GM21528 (cell line): ENCODE results near the gene CTU2.
"Not testable (repeated sequence)": the region's sequence is repeated elsewhere in the genome, so short reads cannot be mapped to it uniquely, and the experiment has no call there.

Experiments used
- ATAC-seq: cut with Tn5 transposase; IDR thresholded peaks from one replicate; pipeline ENCODE4 v1.9.1; 2021; ENCODE audit warnings: mild to moderate bottlenecking, moderate library complexity; ENCODE audit not compliant: unreplicated experiment, low FRiP score

The CTU2 gene

DNA sequence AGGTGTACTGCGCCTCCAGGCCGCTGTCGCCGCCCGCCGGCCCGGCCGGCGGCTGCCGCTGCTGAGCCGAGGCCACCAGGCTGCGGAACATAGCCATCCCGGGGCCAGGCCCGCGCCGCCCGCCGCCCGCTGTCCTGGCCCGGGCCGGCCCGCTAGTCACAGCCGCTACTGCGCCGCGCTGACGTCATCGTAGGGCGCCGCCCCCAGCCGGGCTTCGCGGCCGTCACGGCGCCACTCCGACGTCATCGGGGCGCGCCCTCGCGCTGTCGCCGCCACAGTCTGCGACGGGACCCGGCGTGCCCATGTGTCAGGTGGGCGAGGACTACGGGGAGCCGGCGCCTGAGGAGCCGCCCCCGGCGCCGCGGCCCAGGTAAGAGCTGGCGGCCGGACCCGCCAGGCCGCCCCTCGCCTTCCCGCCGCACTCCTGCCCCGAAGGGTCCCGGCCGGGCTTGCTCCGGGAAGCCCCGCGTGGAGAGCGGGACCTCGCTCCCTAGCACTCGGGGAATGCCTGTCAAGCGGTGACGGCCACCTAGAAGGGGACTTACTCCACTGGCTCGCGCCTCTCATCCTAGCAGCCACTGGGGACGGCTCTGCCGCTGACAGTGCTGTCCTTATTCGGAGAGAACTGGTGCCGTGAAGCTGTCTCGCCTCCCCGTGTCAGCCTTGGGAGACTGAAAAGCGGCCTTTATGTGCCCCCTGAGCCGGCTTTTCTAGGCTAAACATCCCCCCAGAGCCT lies at the start of gene CTU2, which contains the start of gene RNF166:
CTU2 (plus strand) TSS at position 275 of the 736 bp plus-strand sequence; CDS start at position 303, 28 bp downstream.
RNF166 (minus strand) TSS at position 180 of the 736 bp plus-strand sequence; CDS start at position 97, 83 bp downstream.
- ATAC-seq, result peak; percentile 54

DNA sequence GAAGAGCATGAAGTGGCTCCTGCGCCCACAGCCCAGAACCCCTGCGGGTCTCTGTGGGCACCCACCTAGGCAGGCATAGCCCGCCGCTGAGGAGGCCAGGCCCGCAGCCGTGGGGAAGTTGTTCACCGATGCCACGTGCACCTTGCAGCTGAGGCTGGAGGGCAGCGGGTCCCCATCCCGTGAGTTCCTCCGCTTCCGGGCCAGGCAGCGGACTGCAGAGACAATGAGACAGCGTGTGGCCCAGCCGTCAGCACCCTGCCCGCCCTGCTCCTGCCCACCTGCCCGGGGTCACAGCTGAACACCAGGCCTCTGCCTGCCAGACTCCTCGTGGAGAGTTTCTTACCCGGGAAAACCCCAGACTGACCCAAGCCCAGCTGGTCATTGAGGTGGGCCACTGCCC lies 48.9 kb upstream of the CTU2 start:
- ATAC-seq, result no peak

DNA sequence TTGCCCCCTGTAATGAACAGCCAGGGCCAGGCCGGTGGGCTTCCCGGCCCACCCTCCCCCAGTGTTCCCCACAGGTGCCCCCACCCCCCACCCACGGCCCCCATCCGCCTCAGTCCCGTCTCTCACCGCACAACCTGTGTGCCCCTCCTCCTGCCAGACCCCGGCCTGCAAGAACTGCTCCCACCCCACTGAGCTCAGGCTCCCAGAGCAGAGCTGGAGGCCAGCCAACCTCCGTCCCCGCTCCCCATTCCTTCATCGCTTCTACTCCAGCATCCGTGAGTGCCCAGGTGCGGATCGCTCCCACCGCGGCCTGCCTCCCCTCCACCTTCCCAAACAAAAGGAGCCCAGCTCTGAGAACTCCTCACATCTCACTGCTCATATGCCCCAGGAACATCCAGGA lies 47.6 kb upstream of the CTU2 start:
- no peak for ATAC-seq

DNA sequence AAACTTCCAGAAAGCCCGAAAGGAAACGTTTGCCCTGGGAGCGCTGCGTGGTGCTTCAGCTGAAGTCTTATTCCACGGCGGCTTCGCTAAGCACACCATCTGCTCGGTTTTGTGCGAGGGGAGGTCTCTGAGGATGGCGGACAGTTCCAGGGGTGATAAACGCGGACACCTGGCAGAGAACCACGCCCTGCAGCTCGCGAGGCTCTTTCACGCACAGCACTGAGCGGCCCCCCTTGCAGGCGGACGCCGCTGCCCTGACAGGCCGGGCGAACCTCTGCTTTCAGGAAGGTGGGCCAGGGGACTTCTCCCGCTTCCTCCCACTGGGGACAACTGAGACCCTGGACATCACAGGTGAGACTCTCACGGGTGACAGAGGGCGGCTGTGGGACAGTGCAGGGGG lies 47.1 kb upstream of the CTU2 start:
- ATAC-seq, result no peak

DNA sequence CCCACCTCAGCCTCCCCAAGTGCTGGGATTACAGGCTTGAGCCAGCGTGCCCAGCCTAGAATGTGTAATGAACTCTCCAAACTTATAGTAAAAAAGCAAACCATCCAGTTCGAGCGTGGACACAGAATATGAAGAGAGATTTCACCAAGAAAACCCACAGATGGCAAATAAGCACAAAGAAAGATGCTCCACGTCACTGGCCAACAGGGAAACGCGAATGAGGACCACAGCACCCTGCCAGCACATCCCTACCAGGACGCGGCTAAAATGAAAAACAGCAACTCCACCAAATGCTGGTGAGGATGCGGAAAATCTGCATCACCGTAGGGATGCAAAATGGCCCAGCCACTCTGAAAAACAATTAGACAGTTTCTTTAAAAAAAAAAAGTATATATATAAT lies 44.8 kb upstream of the CTU2 start:
- ATAC-seq, result no peak

DNA sequence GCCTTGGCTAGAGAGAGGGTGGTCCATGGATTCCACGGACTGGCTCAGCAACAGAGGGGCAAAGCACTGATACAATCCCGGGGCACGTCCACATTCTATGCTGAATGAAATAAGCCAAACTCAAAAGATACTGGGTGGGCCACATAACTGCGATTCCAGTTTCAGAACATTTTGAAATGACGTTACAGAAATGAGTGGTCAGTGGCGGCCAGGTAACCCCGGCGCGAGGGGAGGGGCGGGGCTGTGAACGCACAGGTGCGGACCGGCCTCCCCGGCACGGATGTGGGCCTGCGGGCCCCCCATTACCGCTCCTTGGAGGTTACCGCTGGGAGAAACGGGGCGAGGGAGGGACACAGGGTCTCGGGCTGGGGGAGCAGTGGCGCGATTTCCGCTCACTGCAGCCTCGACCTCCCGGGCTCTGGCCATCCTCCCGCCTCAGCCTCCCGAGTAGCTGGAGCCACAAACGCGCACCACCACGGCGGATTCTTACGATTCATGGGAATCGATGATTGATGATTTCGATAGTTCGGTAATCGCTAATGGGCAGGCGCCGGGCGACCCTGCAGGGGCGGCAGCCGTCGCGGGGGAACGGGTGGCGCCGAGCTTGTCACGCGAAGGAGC lies 44.0 kb upstream of the CTU2 start:
- ATAC-seq, result peak; percentile 15

DNA sequence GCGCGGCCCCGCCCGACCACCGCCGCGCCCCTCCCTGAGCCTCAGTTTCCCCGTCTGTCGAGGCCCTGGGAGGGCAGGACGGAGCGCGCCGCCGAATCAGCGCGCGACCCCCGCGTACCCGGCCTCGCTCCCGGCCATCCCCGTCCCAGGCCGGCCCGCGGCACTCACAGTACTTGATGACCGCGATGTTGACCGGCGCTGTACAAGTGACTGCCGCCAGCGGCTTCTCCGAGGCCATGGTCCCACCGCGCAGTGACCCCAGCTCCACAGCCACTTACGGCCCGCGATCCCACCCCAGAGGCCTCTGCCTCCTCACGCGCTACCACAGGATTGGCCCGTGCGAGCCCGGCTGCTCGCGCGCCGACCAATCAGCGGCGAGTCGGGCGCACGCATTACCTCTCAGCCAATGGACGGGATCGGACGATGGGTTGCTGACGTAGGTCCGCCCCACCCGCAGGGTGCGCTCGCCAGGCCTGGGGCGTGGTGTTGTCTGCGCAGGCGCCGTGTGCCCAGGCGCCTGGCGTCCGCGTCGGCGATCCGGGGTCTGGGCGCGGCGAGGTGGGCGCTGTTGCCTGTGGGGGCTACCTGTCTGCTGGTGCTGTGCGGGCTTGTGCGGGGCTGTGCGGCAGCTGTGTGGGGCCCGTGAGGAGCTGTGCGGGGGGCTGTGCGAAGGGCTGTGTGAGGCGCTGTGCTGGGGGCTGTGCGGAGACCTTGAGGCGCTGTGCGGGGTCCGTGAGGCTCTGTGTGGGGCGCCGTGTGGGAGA lies 43.3 kb upstream of the CTU2 start, which contains the start of gene MVD:
MVD (minus strand) TSS at position 249 of the 764 bp plus-strand sequence; CDS start at position 238, 11 bp downstream.
- peak; percentile 92 for ATAC-seq

DNA sequence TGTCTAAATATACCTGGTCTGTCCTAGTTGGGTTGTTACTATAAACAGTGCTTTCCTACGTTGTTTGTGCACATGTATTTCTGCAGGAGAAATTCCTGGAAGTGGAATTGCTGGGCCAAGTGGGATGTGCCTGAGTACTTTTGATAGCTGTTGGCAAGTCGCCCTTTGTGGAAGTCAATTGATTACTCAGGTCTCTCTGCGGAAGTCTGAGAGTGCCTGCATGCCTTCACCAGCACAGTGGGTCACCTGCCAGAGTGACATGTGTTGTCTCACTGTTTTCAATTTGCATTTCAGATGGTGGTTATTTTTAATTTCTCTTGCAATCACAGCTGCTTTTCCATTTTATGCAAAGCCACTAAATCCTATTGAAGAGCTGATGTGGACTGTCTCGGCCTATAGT lies 41.2 kb upstream of the CTU2 start:
- no peak for ATAC-seq

DNA sequence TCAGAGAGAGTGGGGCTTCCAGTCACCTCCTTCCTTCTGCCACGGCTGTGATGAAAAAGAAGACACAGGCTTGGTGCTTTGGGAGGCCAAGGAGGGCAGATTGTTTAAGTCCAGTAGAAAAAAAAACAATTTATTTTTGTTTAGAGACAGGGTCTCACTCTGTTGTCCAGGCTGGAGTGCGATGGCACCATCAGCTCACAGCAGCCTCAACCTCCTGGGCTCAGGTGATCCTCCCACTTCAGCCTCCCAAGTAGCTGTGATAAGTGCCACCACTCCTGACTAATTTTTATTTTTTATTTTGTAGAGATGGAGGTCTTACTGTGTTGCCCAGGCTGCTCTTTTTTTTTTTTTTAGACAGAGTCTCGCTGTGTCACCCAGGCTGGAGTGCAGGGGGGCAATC lies 40.7 kb upstream of the CTU2 start:
- no peak for ATAC-seq

DNA sequence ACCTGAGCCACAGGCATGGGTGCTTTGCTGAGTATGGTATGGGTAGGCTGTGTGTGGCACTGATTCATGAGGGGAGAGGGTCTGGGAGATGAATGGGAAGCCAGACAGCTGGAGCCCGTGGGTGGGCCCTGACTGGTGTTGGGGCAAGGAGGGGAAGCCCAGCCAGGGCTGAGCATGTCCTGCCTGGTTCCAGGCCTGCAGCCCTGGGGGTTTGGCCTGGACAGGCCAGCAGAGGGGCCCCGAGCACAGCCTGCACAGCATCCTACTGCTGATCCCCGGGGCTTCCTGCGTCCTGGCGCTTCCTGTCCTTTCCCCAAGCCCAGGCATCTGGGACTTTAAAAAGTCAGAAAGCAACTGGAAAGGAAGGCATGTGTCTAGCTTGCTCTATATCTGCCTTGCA lies 38.8 kb upstream of the CTU2 start:
- no peak for ATAC-seq

DNA sequence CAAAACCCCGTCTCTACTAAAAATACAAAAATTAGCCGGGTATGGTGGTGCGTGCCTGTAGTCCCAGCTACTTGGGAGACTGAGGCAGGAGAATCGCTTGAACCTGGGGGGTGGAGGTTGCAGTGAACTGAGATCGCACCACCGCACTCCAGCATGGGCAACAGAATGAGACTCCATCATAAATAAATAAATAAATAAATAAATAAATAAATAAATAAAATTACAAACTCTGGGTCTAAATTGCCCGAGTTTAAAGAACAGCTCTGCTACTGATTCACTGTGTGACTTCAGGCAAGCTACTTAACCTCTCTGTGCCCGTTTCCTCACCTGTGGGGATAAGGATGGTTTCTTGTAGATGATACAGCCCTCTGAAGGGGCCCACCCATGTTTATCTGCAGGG lies 36.8 kb upstream of the CTU2 start:
- ATAC-seq, result not testable (repeated sequence)

DNA sequence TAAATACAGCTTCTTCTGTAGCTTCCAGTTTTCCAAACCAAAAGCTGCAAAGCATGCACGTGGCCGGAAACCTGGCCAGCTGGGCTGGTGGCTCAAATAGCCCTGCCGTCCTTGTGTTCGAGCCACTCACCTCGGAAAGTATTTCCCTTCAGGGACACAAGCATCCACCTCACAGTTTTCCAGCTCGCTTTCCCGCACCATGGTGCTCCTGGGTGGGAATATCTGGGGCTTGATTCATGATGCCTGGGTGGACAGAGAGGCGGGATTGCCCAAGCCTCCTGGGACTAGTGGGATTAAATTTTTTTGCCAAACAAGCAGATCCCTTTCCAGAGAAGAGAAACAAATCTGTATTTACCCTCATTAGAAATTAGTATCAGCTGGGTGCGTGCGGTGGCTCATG lies 36.3 kb upstream of the CTU2 start:
- no peak for ATAC-seq

DNA sequence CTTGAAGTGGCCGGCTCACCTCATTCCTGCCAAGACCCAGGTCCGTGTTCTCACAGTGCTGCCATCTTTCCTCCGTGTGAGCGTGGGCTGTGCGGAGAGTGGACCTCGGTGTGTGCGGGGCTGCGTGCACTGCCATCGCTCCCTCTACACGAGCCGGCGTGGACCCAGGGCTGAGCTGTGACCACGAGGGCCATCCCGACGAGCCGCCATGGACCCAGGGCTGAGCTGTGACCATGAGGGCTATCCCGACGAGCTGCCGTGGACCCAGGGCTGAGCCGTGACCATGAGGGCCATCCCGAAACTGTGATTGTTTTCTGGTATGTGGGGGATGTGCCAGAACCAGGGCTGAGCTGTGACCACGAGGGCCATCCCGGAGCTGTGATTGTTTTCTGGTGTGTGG lies 34.5 kb upstream of the CTU2 start:
- no peak for ATAC-seq

DNA sequence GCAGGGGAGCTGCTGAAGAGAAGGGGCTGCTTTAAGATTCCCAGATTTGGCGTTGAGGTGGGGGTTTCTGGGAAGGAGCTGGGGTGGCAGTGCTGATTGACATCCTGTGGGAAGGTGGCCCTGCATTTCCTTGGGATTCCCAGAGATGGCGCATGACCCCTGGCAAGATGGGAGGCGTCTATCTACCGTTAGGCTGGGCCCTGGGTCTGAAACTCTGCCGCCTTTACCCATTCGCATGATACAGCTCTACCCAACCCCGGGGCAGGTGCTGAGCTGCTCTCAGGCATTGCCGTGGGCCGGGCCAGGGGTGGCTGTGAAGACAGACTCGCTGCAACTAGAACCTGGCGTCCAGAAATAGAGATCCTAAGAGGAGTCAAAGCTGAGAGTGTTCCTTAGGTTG lies 33.5 kb upstream of the CTU2 start:
- no peak for ATAC-seq

DNA sequence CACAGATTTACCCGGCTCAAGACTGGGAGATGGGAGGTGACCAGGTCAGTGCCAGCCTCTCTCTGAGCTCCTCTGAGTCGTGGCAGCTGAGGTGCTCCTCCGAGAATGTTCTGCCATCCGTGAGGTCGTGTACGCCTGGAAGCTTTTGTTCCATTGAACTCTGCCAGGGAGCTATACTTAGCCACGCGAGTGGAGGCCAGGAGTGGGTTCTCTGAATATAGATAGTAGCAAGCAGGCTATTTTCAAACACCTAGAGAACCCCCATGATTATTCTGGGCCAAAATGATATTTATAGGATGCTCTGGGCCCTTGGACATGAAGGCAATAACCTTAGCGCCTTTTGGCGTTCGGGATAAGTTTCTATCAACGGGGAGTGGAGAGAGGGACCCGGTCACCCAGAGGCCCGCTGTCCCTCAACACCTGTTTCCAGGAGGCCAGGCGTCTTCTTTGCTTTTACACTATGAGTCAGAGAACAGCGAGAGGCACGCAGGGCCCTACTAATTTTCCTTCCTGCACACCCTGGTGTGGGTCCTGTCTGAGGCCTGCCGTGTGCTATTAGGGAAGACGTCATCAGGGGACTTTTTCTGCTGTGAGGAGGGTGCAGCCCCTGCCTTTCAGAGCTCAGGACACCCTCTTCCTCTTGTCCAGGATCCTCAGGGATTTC lies 32.5 kb upstream of the CTU2 start:
- ATAC-seq, result no peak

DNA sequence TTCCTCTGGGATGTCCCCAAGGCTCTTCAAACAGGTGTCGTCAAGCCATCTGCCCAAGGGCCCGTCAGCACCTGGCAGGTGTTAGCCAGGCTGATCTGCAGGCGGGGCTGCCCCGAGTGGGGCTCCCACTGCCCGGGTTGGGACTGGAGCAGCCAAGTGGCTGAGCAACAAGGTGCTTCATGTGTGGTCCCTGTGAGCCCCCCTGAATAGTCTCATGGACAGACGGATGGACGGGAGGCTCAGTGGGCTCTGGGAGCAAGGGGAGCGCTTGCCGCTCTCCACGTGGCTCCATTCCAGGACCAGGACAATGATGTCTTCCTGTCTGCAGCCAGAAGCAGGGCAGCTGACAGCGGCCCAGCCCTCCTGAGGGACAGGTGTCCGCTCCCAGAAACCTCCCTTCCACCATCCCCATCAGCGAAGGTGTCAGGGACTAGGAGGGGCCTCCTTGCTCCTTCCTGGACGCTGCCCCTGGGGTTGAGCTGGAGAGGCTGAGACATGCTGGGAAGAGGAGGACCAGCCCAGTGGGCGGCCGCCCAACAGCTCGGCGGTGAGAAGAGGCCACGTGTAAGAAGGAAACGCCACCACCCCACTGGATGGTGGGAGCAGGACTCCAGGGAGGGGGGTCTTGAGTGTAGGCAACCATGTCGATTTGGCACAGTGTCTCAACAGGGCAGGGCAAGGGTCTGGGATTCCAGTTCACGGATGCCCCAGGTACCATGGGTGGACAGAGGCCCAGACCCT lies 29.6 kb upstream of the CTU2 start:
- ATAC-seq, result no peak

DNA sequence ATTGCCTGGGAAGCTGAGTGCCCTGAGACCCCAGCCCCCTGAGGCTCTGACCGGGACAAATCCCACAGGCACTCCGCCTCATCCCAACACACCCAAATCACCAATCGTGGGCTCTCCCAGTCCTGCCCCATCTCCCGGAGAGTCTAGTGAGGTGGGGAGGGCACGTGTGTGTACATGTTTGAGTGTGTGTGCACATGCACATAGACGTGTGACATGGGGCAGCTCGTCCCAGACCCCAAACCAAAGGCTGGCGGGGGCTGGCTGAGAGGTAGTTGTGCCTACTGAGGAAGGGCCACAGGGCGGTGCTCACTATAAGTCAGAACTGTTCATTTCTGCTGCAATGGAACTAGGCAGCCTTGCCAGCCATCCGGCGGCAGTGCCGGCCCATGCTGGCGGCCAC lies 28.6 kb upstream of the CTU2 start:
- no peak for ATAC-seq

DNA sequence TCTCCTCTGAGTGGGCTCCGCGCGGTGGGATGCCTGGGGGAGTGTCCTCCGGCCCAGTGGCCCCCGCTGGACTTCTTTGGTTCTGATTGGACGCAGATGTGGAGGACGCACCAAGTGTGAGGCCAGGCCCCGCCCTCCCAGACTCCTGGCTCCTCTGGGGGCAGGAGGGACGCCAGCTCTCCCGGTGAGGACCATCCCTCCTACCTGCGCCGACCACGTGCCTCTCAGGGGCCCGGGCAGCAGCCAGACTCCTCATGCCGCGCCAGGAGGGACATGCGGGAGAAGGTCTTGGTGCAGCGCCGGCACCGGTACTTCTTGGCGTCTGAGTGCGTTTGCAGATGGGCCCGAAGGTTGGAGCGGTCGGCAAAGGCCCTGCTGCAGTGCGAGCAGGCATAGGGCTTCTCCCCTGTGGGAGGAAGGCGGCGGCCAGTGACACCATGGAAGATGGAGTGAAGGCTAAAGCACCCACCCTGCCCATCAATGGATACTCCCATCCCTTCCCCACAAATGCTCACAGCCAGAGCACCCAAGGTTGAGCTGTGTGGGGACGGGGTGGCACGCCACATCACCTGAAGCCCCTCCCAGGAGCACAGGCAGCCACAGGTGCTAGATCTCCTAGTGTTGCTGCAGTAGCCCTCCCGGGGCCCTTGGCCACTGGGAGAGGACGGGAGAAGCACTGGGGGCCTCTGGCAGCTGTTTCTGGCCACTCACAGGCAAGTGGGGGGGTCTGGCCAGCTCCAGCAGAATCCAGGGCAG lies 27.9 kb upstream of the CTU2 start:
- no peak for ATAC-seq

DNA sequence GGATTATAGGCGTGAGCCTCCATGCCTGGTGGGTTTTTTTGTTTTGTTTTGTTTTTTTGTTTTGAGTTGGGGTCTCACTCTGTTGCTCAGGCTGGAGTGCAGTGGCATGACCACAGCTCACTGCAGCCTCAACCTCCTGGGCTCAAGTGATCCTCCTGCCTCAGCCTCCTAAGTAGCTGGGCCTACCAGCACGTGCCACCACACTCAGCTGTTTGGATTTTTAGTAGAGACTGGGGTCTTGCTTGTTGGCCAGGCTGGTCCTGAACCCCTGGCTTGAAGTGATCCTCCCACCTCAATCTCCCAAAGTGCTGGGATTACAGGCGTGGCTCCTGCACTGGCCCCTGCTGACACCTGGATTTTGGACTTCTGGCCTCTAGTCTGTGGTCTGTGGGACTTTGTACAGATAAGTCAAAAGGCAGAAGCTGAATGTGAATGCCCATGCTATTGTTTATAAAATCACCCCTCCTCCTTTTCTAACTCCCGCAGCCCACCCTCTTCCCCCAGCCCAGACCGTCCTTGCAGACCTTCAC lies 25.7 kb upstream of the CTU2 start:
- no peak for ATAC-seq
